H1 (cell line): ENCODE data around the gene SPTAN1. TPM values are rescaled to one million over a fixed set of nuclear protein-coding genes. Genes with fewer than 3 reads are reported as not detected.

Source experiments
- CTCF ChIA-PET: fragments of 300-600 bp; sonication (Branson Sonifier 250); formaldehyde crosslinking; loops from one replicate; lab custom pipeline; 2021; ENCODE audit not compliant: partially characterized antibody; lab: Charles Lee
- POLR2A ChIA-PET: fragments of 300-600 bp; sonication (Branson Sonifier 250); formaldehyde crosslinking; loops from one replicate; lab custom pipeline; 2021; ENCODE audit warnings: inconsistent platforms; ENCODE audit not compliant: partially characterized antibody; lab: Charles Lee
- DNase-seq, 2 experiments: peaks; one replicate each; pipeline versions ENCODE4 v3.0.0 to v3.0.0-alpha.2; 2010 to 2022; ENCODE audit warnings: low spot score in 2 of 2, low read depth in 1 of 2, mixed read lengths in 1 of 2
- FAIRE-seq: peaks from 2 replicates; lab custom pipeline; 2011; peaks lifted over from hg19 to GRCh38; lab: Jason Lieb, UNC
- H2AFZ ChIP-seq: 2 replicates; pipeline ENCODE4 v1.8.1; 2012; ENCODE audit warnings: low read length, inconsistent platforms
- H2AK5ac ChIP-seq: 2 replicates; pipeline ENCODE4 v1.6.1; 2013; ENCODE audit warnings: low read depth, low read length
- H2BK120ac ChIP-seq: replicated peaks from 2 replicates; pipeline ENCODE3; 2013; ENCODE audit warnings: low read depth, low read length, inconsistent platforms
- H2BK12ac ChIP-seq: 2 replicates; pipeline ENCODE4 v1.6.1; 2013; ENCODE audit warnings: low read depth, low read length
- H2BK15ac ChIP-seq: 2 replicates; pipeline ENCODE4 v1.6.1; 2013; ENCODE audit warnings: low read length
- H2BK20ac ChIP-seq: 2 replicates; pipeline ENCODE4 v1.6.1; 2013; ENCODE audit warnings: low read length
- H2BK5ac ChIP-seq: 2 replicates; pipeline ENCODE4 v1.6.1; 2013; ENCODE audit warnings: low read depth, low read length
- H3K14ac ChIP-seq: 2 replicates; pipeline ENCODE4 v1.6.1; 2013; ENCODE audit warnings: inconsistent platforms; ENCODE audit not compliant: insufficient read length
- H3K18ac ChIP-seq: 2 replicates; pipeline ENCODE4 v1.6.1; 2013; ENCODE audit warnings: low read length; ENCODE audit errors: extremely low read depth
- H3K23ac ChIP-seq: 2 replicates; pipeline ENCODE4 v1.6.1; 2013; ENCODE audit warnings: inconsistent platforms; ENCODE audit not compliant: insufficient read length
- H3K23me2 ChIP-seq: 2 replicates; pipeline ENCODE4 v1.6.1; 2013; ENCODE audit warnings: low read depth, low read length
- H3K27ac ChIP-seq: 2 replicates; pipeline ENCODE4 v1.6.1; 2011; ENCODE audit warnings: low read depth, low read length, inconsistent platforms
- H3K27me3 ChIP-seq, 4 experiments: replicated peaks in 1 of 4; 1 replicate in 1 of 4; 2 replicates in 3 of 4; pipeline versions ENCODE4 v1.6.1 to v1.8.1; 2011 to 2013; ENCODE audit warnings: low read length in 3 of 4, mild to moderate bottlenecking in 3 of 4, inconsistent platforms in 2 of 4, mixed read lengths in 2 of 4, moderate library complexity in 1 of 4; ENCODE audit not compliant: control insufficient read depth in 3 of 4, insufficient read depth in 3 of 4; ENCODE audit errors: extremely low read depth in 1 of 4
- H3K36me3 ChIP-seq, 4 experiments: 2 replicates each; pipeline versions ENCODE4 v1.6.1 to v1.8.1; 2011 to 2013; ENCODE audit warnings: mild to moderate bottlenecking in 4 of 4, low read length in 3 of 4, moderate library complexity in 2 of 4, control low read depth in 1 of 4, inconsistent platforms in 1 of 4; ENCODE audit not compliant: insufficient read depth in 4 of 4, control insufficient read depth in 2 of 4
- H3K4ac ChIP-seq: replicated peaks from 2 replicates; pipeline ENCODE3; 2013; ENCODE audit warnings: low read length, low read depth, mixed read lengths, inconsistent platforms; ENCODE audit not compliant: insufficient read length
- H3K4me1 ChIP-seq, 4 experiments: replicated peaks in 1 of 4; 1 replicate in 1 of 4; 2 replicates in 3 of 4; pipeline versions ENCODE4 v1.6.1 to v1.8.1; 2011 to 2013; ENCODE audit warnings: low read length in 3 of 4, inconsistent platforms in 2 of 4, mixed read lengths in 1 of 4; ENCODE audit not compliant: insufficient read depth in 4 of 4, control insufficient read depth in 3 of 4
- H3K4me2 ChIP-seq, 2 experiments: 2 replicates each; pipeline versions ENCODE4 v1.6.1 to v1.8.1; 2011 to 2013; ENCODE audit warnings: low read depth in 2 of 2, low read length in 2 of 2, control low read depth in 1 of 2, inconsistent platforms in 1 of 2, mild to moderate bottlenecking in 1 of 2; ENCODE audit not compliant: insufficient read depth in 1 of 2
- H3K4me3 ChIP-seq, 4 experiments: fragments of 200-600, 300-600 bp in 1 of 4; sonication (generic), shearing (Covaris generic), sonication (Bioruptor Twin) in 1 of 4; 2 replicates each; pipeline versions ENCODE4 v1.5.1 to v1.8.1; 2011 to 2016; ENCODE audit warnings: low read length in 4 of 4, low read depth in 3 of 4, control low read depth in 2 of 4, inconsistent platforms in 2 of 4, mild to moderate bottlenecking in 2 of 4, mixed read lengths in 1 of 4, moderate library complexity in 1 of 4; ENCODE audit not compliant: insufficient read depth in 2 of 4; ENCODE audit errors: extremely low read depth in 1 of 4
- H3K56ac ChIP-seq: replicated peaks from 2 replicates; pipeline ENCODE3; 2013; ENCODE audit warnings: low read depth, mild to moderate bottlenecking, mixed read lengths, low read length, inconsistent platforms; ENCODE audit not compliant: insufficient read length
- H3K79me1 ChIP-seq: 2 replicates; pipeline ENCODE4 v1.6.1; 2013; ENCODE audit warnings: low read depth, low read length, control low read depth
- H3K79me2 ChIP-seq, 2 experiments: 2 replicates each; pipeline versions ENCODE4 v1.6.1 to v1.8.1; 2012 to 2013; ENCODE audit warnings: low read length in 2 of 2, mild to moderate bottlenecking in 2 of 2, inconsistent platforms in 1 of 2; ENCODE audit not compliant: insufficient read depth in 2 of 2, control insufficient read depth in 1 of 2
- H3K9ac ChIP-seq, 4 experiments: replicated peaks in 1 of 4; 1 replicate in 1 of 4; 2 replicates in 3 of 4; pipeline versions ENCODE4 v1.6.1 to v1.8.1; 2011 to 2013; ENCODE audit warnings: low read depth in 3 of 4, low read length in 3 of 4, control low read depth in 2 of 4, mild to moderate bottlenecking in 2 of 4, moderate library complexity in 2 of 4, inconsistent platforms in 1 of 4; ENCODE audit errors: extremely low read depth in 1 of 4
- H3K9me3 ChIP-seq, 2 experiments: 2 replicates each; pipeline versions ENCODE4 v1.6.1 to v1.8.1; 2012 to 2013; ENCODE audit warnings: mild to moderate bottlenecking in 2 of 2, moderate library complexity in 2 of 2, control low read depth in 1 of 2, inconsistent platforms in 1 of 2, low read depth in 1 of 2, low read length in 1 of 2, mixed read lengths in 1 of 2; ENCODE audit not compliant: insufficient read depth in 2 of 2
- H4K20me1 ChIP-seq, 2 experiments: replicated peaks in 1 of 2; 2 replicates each; pipeline versions ENCODE3 to v1.8.1; 2011 to 2013; ENCODE audit warnings: inconsistent platforms in 2 of 2, low read length in 2 of 2, mild to moderate bottlenecking in 1 of 2; ENCODE audit not compliant: insufficient read depth in 2 of 2, control insufficient read depth in 1 of 2
- H4K5ac ChIP-seq: 2 replicates; pipeline ENCODE4 v1.6.1; 2013; ENCODE audit warnings: low read length, low read depth, mixed read lengths, inconsistent platforms; ENCODE audit not compliant: insufficient read length
- H4K8ac ChIP-seq: 2 replicates; pipeline ENCODE4 v1.8.0; 2013; ENCODE audit warnings: mild to moderate bottlenecking, moderate library complexity, low read length, inconsistent platforms; ENCODE audit not compliant: insufficient read depth; ENCODE audit errors: extremely low read depth
- H4K91ac ChIP-seq: replicated peaks from 2 replicates; pipeline ENCODE3; 2013; ENCODE audit warnings: low read length, mixed read lengths, inconsistent platforms; ENCODE audit not compliant: insufficient read length
- NANOG ChIP-seq: IDR thresholded peaks from 2 replicates; pipeline ENCODE4 v1.6.1; 2011; ENCODE audit warnings: low read length, low read depth, mild to moderate bottlenecking, inconsistent platforms; ENCODE audit not compliant: insufficient read depth, poor library complexity, severe bottlenecking
- POLR2A ChIP-seq, 2 experiments: IDR thresholded peaks; 1 replicate in 1 of 2; 2 replicates in 1 of 2; pipeline ENCODE4 v1.6.1; 2011; ENCODE audit warnings: low read depth in 2 of 2, low read length in 2 of 2, mild to moderate bottlenecking in 2 of 2; ENCODE audit errors: control extremely low read depth in 1 of 2
- WGBS, 2 experiments: shearing (Covaris generic) in 1 of 2; methylation state at CpG; one replicate each; pipeline versions ENCODE4 v1.1.6 to v1.1.7; 2013 to 2015; ENCODE audit warnings: low lambda C conversion rate in 2 of 2, mixed read lengths in 2 of 2, inconsistent platforms in 1 of 2, low coverage in 1 of 2, missing lambda C conversion rate in 1 of 2; ENCODE audit not compliant: insufficient replicate concordance in 2 of 2, insufficient coverage in 1 of 2, insufficient read length in 1 of 2; ENCODE audit errors: extremely low coverage in 1 of 2, missing lambda C conversion rate in 1 of 2; 5-methylcytosine and 5-hydroxymethylcytosine counted together
- polyA plus RNA-seq, 7 experiments: library from polyadenylated mRNA; depleted of rRNA in 3 of 7; stranded (reverse) in 5 of 7; unstranded in 2 of 7; fragments of >200 nt in 5 of 7; fragments of 200-250 nt in 2 of 7; gene quantifications; 1 replicate in 5 of 7; 2 replicates in 1 of 7; 4 replicates in 1 of 7; pipeline versions ENCODE4 v1.2.1 to v1.2.3, GENCODE V29; 2011 to 2013; ENCODE audit warnings: missing spikeins in 2 of 7, mixed read lengths in 2 of 7
- total RNA-seq: library from RNA; stranded (reverse); fragmentation: NEBNext Ultra II Directional; extraction: Animal tissue kit (Norgen Biotek cat#: 25700); gene quantifications from 2 replicates; pipeline ENCODE4 v1.2.1, GENCODE V29; 2021

The SPTAN1 gene
- total and polyA plus RNA-seq, 2 of the 8 experiments (the other 6 are each of a cell fraction or from before 2014, with no cell fraction given) = 182 to 216 TPM

GRCh38 chr9:128628471-128629048 is 76.2 kb downstream of the SPTAN1 start:
- 91% methylated on average over 17 of the region's 17 CpGs; no CpG with 5 or more reads in 1 of the 2 experiments for WGBS, 2 experiments

More at GRCh38 chr9:128628471-128629048, 76.2 kb downstream of the SPTAN1 start:
- Histone ChIP-seq H3K23me2 (no peaks in the 10 kb centered on the region), H2BK20ac (no peak overlapping the region), H4K91ac (no peak overlapping the region), H3K14ac (no peak overlapping the region), H2AK5ac (no peak overlapping the region), H3K4ac (no peak overlapping the region), H3K79me2 (no peaks in the 10 kb centered on the region), H3K18ac (no peak overlapping the region), H3K27ac (no peak overlapping the region), H2BK15ac (no peak overlapping the region), H3K36me3 (peaks cover 29 to 56% (median 47%) of the 10 kb centered on the region in 4 experiments), H4K5ac (no peak overlapping the region), H3K79me1 (peaks cover 5% of the 10 kb centered on the region), H3K4me1 (no peaks in the 10 kb centered on the region), H3K9ac (no peak overlapping the region), H2AFZ (no peak overlapping the region), H2BK120ac (no peak overlapping the region), H4K20me1 (peaks cover 5 to 16% of the 10 kb centered on the region in 2 experiments), H2BK12ac (no peak overlapping the region), H3K4me2 (no peak overlapping the region), H3K9me3 (no peaks in the 10 kb centered on the region), H3K27me3 (no peaks in the 10 kb centered on the region), H3K23ac (no peak overlapping the region), H4K8ac (peak overlapping the region; percentile 79; the same call in 1 of the 2 replicates), H3K4me3 (no peak overlapping the region), H2BK5ac (no peak overlapping the region; the same call in 1 of the 2 replicates), H3K56ac (no peak overlapping the region)
- TF ChIP-seq POLR2A (IDR thresholded peaks at IDR 0.05; ENCODE audit: control extremely low read depth in 1 of 2, low read depth in 2 of 2, low read length in 2 of 2) (0 out of 3 replicates have a peak, but pooled peaks of 1 of the 2 experiments have one; percentile 16), NANOG (no peak)
- FAIRE-seq = no peak
- no peak for DNase-seq
- CTCF ChIA-PET = no interaction called here
- POLR2A ChIA-PET = no interaction called here
